GM12891 (cell line): ENCODE data around the gene ANO7.

Experiments used
- POLR2A ChIP-seq: IDR thresholded peaks from 2 replicates; pipeline ENCODE4 v1.6.1; 2011; ENCODE audit warnings: low read depth, low read length, control low read depth
- POLR2AphosphoS5 ChIP-seq: IDR thresholded peaks from 2 replicates; pipeline ENCODE4 v1.6.1; 2011; ENCODE audit warnings: low read depth, low read length, control low read depth
- POU2F2 ChIP-seq: IDR thresholded peaks from 2 replicates; pipeline ENCODE4 v1.6.1; 2011; ENCODE audit warnings: low read depth, mild to moderate bottlenecking, control low read depth, low read length, moderate library complexity
- SPI1 ChIP-seq: IDR thresholded peaks from 2 replicates; pipeline ENCODE4 v1.6.1; 2011; ENCODE audit warnings: low read depth, low read length, control low read depth
- TAF1 ChIP-seq: IDR thresholded peaks from 2 replicates; pipeline ENCODE4 v1.6.1; 2011; ENCODE audit warnings: low read depth, low read length, control low read depth

DNA sequence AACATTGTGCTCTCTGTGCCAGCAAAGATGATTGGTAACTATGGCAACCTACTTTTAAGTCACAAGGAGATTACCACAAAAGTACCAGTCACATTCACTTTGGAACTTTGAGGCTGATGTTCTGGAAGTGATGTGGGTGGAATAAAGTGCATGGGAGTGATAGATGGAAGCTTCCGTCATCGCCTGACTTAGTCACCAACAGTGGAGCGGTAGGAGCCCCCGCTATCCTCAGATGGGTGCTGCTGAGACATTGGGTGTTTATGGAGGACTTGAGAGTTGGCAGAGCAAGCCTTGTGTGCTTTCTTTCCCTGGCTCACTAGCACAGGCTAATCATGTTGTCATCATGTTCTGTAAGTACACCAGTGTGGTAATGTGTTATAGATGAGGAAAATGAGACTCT lies 33.6 kb upstream of the ANO7 start:
- TF ChIP-seq POLR2A (no peak), TAF1 (no peak), POLR2AphosphoS5 (no peak), SPI1 (no peak), POU2F2 (no peak)
